Right cardiac atrium (tissue), 5 donors: ENCODE results near the gene PCDHGA12. TPM values are rescaled to one million over a fixed set of nuclear protein-coding genes. Genes with fewer than 3 reads are reported as not detected.
A peak's percentile ranks its signal among the peaks of the same experiment; 100 is the strongest.
"Not testable (repeated sequence)": the region's sequence is repeated elsewhere in the genome, so short reads cannot be mapped to it uniquely, and the experiment has no call there.

Source experiments
- ATAC-seq, 2 donors: fragments of 200-7000 bp; cut with Tn5 transposase; one replicate each; pipeline versions ENCODE4 v1.8.0 to v1.9.1; 2020; ENCODE audit warnings: moderate library complexity in 2 of 2, mild to moderate bottlenecking in 1 of 2
- DNase-seq, 3 donors: peaks; one replicate each; pipeline ENCODE4 v3.0.0-alpha.2; 2020
- H3K27ac ChIP-seq: one replicate; pipeline ENCODE4 v1.5.1; 2013; ENCODE audit warnings: mild to moderate bottlenecking, low read length, control low read depth, moderate library complexity
- H3K27me3 ChIP-seq: one replicate; pipeline ENCODE4 v1.6.1; 2013; ENCODE audit not compliant: control insufficient read depth, insufficient read depth
- H3K4me1 ChIP-seq: one replicate; pipeline ENCODE4 v1.6.1; 2013; ENCODE audit warnings: low read length; ENCODE audit not compliant: control insufficient read depth, insufficient read depth
- H3K4me3 ChIP-seq: one replicate; pipeline ENCODE4 v1.5.1; 2013; ENCODE audit warnings: low read length, control low read depth
- H3K9me3 ChIP-seq: one replicate; pipeline ENCODE4 v1.6.1; 2013; ENCODE audit warnings: low read length; ENCODE audit not compliant: control insufficient read depth
- WGBS: extraction: QIAGEN DNeasy Blood & Tissue Kit; methylation state at CpG from one replicate; pipeline ENCODE4 v1.1.7; 2013; 5-methylcytosine and 5-hydroxymethylcytosine counted together
- intact Hi-C, 4 donors: fragments of 100-400 bp; cut with DNase I; formaldehyde crosslinking; loops; one replicate each; pipeline versions ENCODE4 v1.11.0 to v1.14.0; 2022 to 2023
- polyA plus RNA-seq: library from polyadenylated mRNA; stranded (reverse); fragments of 200-250 nt; gene quantifications from one replicate; pipeline ENCODE4 v1.2.3, GENCODE V29; 2013
- total RNA-seq, 4 donors: library from RNA; stranded (reverse); fragmentation: NEBNext Ultra II Directional; extraction: Animal tissue kit (Norgen Biotek cat#: 25700); gene quantifications; one replicate each; pipeline ENCODE4 v1.2.1, GENCODE V29; 2021
- donor health status: healthy with polysubstance abuse.
- donor health status: DM: no; HTN: yes; CAD: no.
- donor health status: DM: no; HTN: no; CAD: no.
- donor health status: DM: no; HTN: yes; CAD: no; lungs with severe emphysema.
- donor health status: DM: yes; HTN: yes; CAD: no.

PCDHGA12 gene
- total and polyA plus RNA-seq, 5 donors = 2.7 to 7.1 (median 5.0) TPM

- H3K9me3 ChIP-seq = peaks cover 3% of the 10 kb centered on the region
- H3K27me3 ChIP-seq = no peaks in the 10 kb centered on the region
- ATAC-seq (no peak), DNase-seq (no peak)
- no peak overlapping the region for H3K4me3 ChIP-seq
- H3K27ac ChIP-seq = no peak overlapping the region
- WGBS = 65% methylated on average over 3 of the region's 3 CpGs
- H3K4me1 ChIP-seq = no peaks in the 10 kb centered on the region
- intact Hi-C loops = loop anchor here in 1 of 4 donors (10.0 kb wide), 1 partner anchor 113 kb away; no protein-coding TSS in a partner anchor
Measured at GRCh38 chr5:141411575-141411974, 18.7 kb upstream of the PCDHGA12 start.

- intact Hi-C loops = loop anchor here in 1 of 4 donors (10.0 kb wide), 1 partner anchor 112 kb away; no protein-coding TSS in a partner anchor
- Histone ChIP-seq H3K4me1 (no peaks in the 10 kb centered on the region), H3K4me3 (peak within 1 kb of the TSS; percentile 32), H3K27me3 (no peaks in the 10 kb centered on the region), H3K9me3 (peaks cover 3% of the 10 kb centered on the region), H3K27ac (no peak within 1 kb of the TSS)
- DNase-seq (no peak), ATAC-seq (peak in 1 of 2 donors; percentile 50)
- whole genome bisulfite sequencing = 24% methylated on average over 31 of the region's 31 CpGs
Measured at GRCh38 chr5:141412854-141413539, 17.3 kb upstream of the PCDHGA12 start, which contains the start of gene PCDHGA10. Gene PCDHGA10 (plus strand): TSS chr5:141412987. CDS start chr5:141413176, 189 bp downstream.

- ATAC-seq (no peak), DNase-seq (no peak)
- no peak overlapping the region for H3K27ac ChIP-seq
- no peaks in the 10 kb centered on the region for H3K27me3 ChIP-seq
- intact Hi-C loops = loop anchor here in 1 of 4 donors (10.0 kb wide), 1 partner anchor 111 kb away; no protein-coding TSS in a partner anchor
- 24% methylated on average over 25 of the region's 25 CpGs for WGBS
- peaks cover 5% of the 10 kb centered on the region for H3K9me3 ChIP-seq
- no peaks in the 10 kb centered on the region for H3K4me1 ChIP-seq
- peak overlapping the region; percentile 32 for H3K4me3 ChIP-seq
Measured at GRCh38 chr5:141413540-141414069, 16.7 kb upstream of the PCDHGA12 start.

GRCh38 chr5:141414548-141415274 lies 15.6 kb upstream of the PCDHGA12 start:
- H3K4me3 ChIP-seq, H3K9me3 ChIP-seq, H3K27ac ChIP-seq, DNase-seq, H3K27me3 ChIP-seq, H3K4me1 ChIP-seq, ATAC-seq: not testable (repeated sequence)
- 28% methylated on average over 46 of the region's 46 CpGs for WGBS
- intact Hi-C loops = loop anchor here in 2 of 4 donors (5.0 to 10.0 kb wide), 2 partner anchors 110 to 143 kb away; no protein-coding TSS in a partner anchor

- not testable (repeated sequence) for H3K4me3 ChIP-seq, H3K9me3 ChIP-seq, H3K27me3 ChIP-seq, H3K4me1 ChIP-seq, H3K27ac ChIP-seq, DNase-seq, ATAC-seq
- WGBS = 29% methylated on average over 24 of the region's 24 CpGs
- intact Hi-C loops = loop anchor here in 2 of 4 donors (5.0 to 10.0 kb wide), 2 partner anchors 110 to 142 kb away; no protein-coding TSS in a partner anchor
Measured at GRCh38 chr5:141415275-141415618, 15.1 kb upstream of the PCDHGA12 start.

GRCh38 chr5:141417494-141418172 lies 12.7 kb upstream of the PCDHGA12 start, which contains the start of gene PCDHGB7:
Gene PCDHGB7 (plus strand): TSS chr5:141417677. CDS start chr5:141417860, 183 bp downstream.
- H3K9me3 ChIP-seq = peaks cover 15% of the 10 kb centered on the region
- peak within 1 kb of the TSS; percentile 61 for H3K4me3 ChIP-seq
- DNase-seq (peak; percentile 71 to 92 (median 90)), ATAC-seq (peak; percentile 93 to 96)
- not testable (repeated sequence) for H3K4me1 ChIP-seq, H3K27ac ChIP-seq, H3K27me3 ChIP-seq
- intact Hi-C loops = loop anchor here in 2 of 4 donors (5.0 to 10.0 kb wide), 2 partner anchors 107 to 140 kb away; no protein-coding TSS in a partner anchor
- 6% methylated on average over 47 of the region's 47 CpGs for WGBS

GRCh38 chr5:141419074-141419880 lies 11.0 kb upstream of the PCDHGA12 start:
- peaks cover 18% of the 10 kb centered on the region for H3K9me3 ChIP-seq

GRCh38 chr5:141420855-141421488 lies 9.3 kb upstream of the PCDHGA12 start, which contains the start of gene PCDHGA11:
Gene PCDHGA11 (plus strand): TSS chr5:141421051. CDS start chr5:141421228, 177 bp downstream.
- Histone ChIP-seq H3K27ac (no peak within 1 kb of the TSS), H3K27me3 (no peaks in the 10 kb centered on the region), H3K4me1 (peaks cover 2% of the 10 kb centered on the region), H3K9me3 (peaks cover 16% of the 10 kb centered on the region), H3K4me3 (peak within 1 kb of the TSS; percentile 49)
- DNase-seq (peak in 1 of 3 donors; percentile 56), ATAC-seq (peak in 1 of 2 donors; percentile 39)
- WGBS = 13% methylated on average over 42 of the region's 42 CpGs
- intact Hi-C loops = loop anchor here in 2 of 4 donors (10.0 kb wide), 2 partner anchors 46 to 104 kb away; partner anchors contain the start of genes PCDHGA6 (in 1 of the 2) and PCDHGB3 (in 1 of the 2)

More at GRCh38 chr5:141419074-141419880, 11.0 kb upstream of the PCDHGA12 start:
- no peak for ATAC-seq
- DNase-seq = no peak
- 30% methylated on average over 74 of the region's 74 CpGs for WGBS
- Histone ChIP-seq H3K4me1 (peaks cover 2% of the 10 kb centered on the region), H3K27me3 (no peaks in the 10 kb centered on the region), H3K27ac (no peak overlapping the region), H3K4me3 (no peak overlapping the region)
- intact Hi-C loops = loop anchor here in 2 of 4 donors (5.0 to 10.0 kb wide), 2 partner anchors 106 to 138 kb away; no protein-coding TSS in a partner anchor

GRCh38 chr5:141421489-141421855 lies 8.8 kb upstream of the PCDHGA12 start:
- intact Hi-C loops = loop anchor here in 2 of 4 donors (10.0 kb wide), 2 partner anchors 47 to 103 kb away; partner anchors contain the start of genes PCDHGA6 (in 1 of the 2) and PCDHGB3 (in 1 of the 2)
- DNase-seq (no peak), ATAC-seq (no peak)
- Histone ChIP-seq H3K27me3 (no peaks in the 10 kb centered on the region), H3K4me3 (peak overlapping the region; percentile 49), H3K4me1 (peaks cover 2% of the 10 kb centered on the region), H3K9me3 (peaks cover 19% of the 10 kb centered on the region), H3K27ac (no peak overlapping the region)
- 14% methylated on average over 13 of the region's 13 CpGs for WGBS
